Keratinocyte (primary cell): ENCODE data around the gene DCAF8L1. TPM values are rescaled to one million over a fixed set of nuclear protein-coding genes. Genes with fewer than 3 reads are reported as not detected.
"Not testable (repeated sequence)": the region's sequence is repeated elsewhere in the genome, so short reads cannot be mapped to it uniquely, and the experiment has no call there.

Experiments
- DNase-seq: peaks from one replicate; pipeline ENCODE4 v3.0.0-alpha.2; 2011; ENCODE audit warnings: low read depth, missing footprints, low spot score
- FAIRE-seq: peaks from 2 replicates; lab custom pipeline; 2011; peaks lifted over from hg19 to GRCh38; lab: Jason Lieb, UNC
- H2AFZ ChIP-seq: 2 replicates; pipeline ENCODE4 v1.6.0; 2012; ENCODE audit warnings: low read length, control low read depth, inconsistent platforms; ENCODE audit not compliant: control insufficient read depth
- H3K27ac ChIP-seq: 2 replicates; pipeline ENCODE4 v1.5.1; 2011; ENCODE audit warnings: low read length; ENCODE audit not compliant: control insufficient read depth, insufficient read depth
- H3K27me3 ChIP-seq: 3 replicates; pipeline ENCODE4 v1.6.0; 2011; ENCODE audit warnings: low read length; ENCODE audit not compliant: control insufficient read depth, insufficient read depth; ENCODE audit errors: extremely low read depth
- H3K36me3 ChIP-seq, 2 experiments: 2 replicates in 1 of 2; 3 replicates in 1 of 2; pipeline ENCODE4 v1.5.1; 2011; ENCODE audit warnings: low read length in 2 of 2, mild to moderate bottlenecking in 1 of 2; ENCODE audit not compliant: control insufficient read depth in 2 of 2, insufficient read depth in 2 of 2; ENCODE audit errors: extremely low read depth in 1 of 2
- H3K4me1 ChIP-seq: 3 replicates; pipeline ENCODE4 v1.5.1; 2011; ENCODE audit warnings: low read length; ENCODE audit not compliant: control insufficient read depth, insufficient read depth; ENCODE audit errors: extremely low read depth
- H3K4me2 ChIP-seq: 3 replicates; pipeline ENCODE4 v1.6.0; 2011; ENCODE audit warnings: low read depth, low read length; ENCODE audit not compliant: control insufficient read depth, insufficient read depth; ENCODE audit errors: extremely low read depth
- H3K4me3 ChIP-seq, 3 experiments: fragments of 200-600 bp in 1 of 3; sonication (generic) in 1 of 3; 2 replicates in 2 of 3; 3 replicates in 1 of 3; pipeline ENCODE4 v1.5.1; 2011 to 2016; ENCODE audit warnings: low read length in 3 of 3, mild to moderate bottlenecking in 3 of 3, control low read depth in 2 of 3, inconsistent platforms in 1 of 3, low read depth in 1 of 3, mixed read lengths in 1 of 3, mixed run types in 1 of 3, moderate library complexity in 1 of 3; ENCODE audit not compliant: control insufficient read depth in 2 of 3, insufficient read depth in 2 of 3; ENCODE audit errors: extremely low read depth in 1 of 3
- H3K79me2 ChIP-seq: 2 replicates; pipeline ENCODE4 v1.6.0; 2012; ENCODE audit warnings: low read length; ENCODE audit not compliant: control insufficient read depth, insufficient read depth
- H3K9ac ChIP-seq: 3 replicates; pipeline ENCODE4 v1.6.0; 2011; ENCODE audit warnings: low read length; ENCODE audit not compliant: control insufficient read depth, insufficient read depth; ENCODE audit errors: extremely low read depth
- H3K9me1 ChIP-seq: 3 replicates; pipeline ENCODE4 v1.6.0; 2011; ENCODE audit warnings: low read length; ENCODE audit not compliant: control insufficient read depth, insufficient read depth; ENCODE audit errors: extremely low read depth
- H3K9me3 ChIP-seq: 2 replicates; pipeline ENCODE4 v1.5.1; 2012; ENCODE audit warnings: low read depth, low read length; ENCODE audit not compliant: control insufficient read depth
- H4K20me1 ChIP-seq: 3 replicates; pipeline ENCODE4 v1.6.0; 2011; ENCODE audit warnings: low read length; ENCODE audit not compliant: control insufficient read depth, insufficient read depth; ENCODE audit errors: extremely low read depth
- CTCF ChIP-seq, 3 experiments: IDR thresholded peaks in 1 of 3; conservative IDR thresholded peaks in 1 of 3; optimal IDR thresholded peaks in 1 of 3; 2 replicates in 2 of 3; 3 replicates in 1 of 3; pipeline versions ENCODE3 to v1.5.1; 2011; ENCODE audit warnings: low read length in 3 of 3, mild to moderate bottlenecking in 3 of 3, moderate library complexity in 2 of 3, control low read depth in 1 of 3, inconsistent platforms in 1 of 3; ENCODE audit not compliant: insufficient read depth in 2 of 3; ENCODE audit errors: extremely low read depth in 1 of 3
- EZH2 ChIP-seq: IDR thresholded peaks from one replicate; pipeline ENCODE4 v1.6.1; 2012; ENCODE audit warnings: inconsistent platforms, mild to moderate bottlenecking, low read length, moderate library complexity
- dilution Hi-C: fragments of 300-500 bp; cut with MboI; formaldehyde crosslinking; loops from one replicate; pipeline ENCODE4 v1.7.0; 2020; ENCODE audit warnings: low sequenced_read_pairs; ENCODE audit not compliant: extremely low pct_ligation_motif_present
- polyA plus RNA-seq, 5 experiments: library from polyadenylated mRNA; depleted of rRNA in 3 of 5; stranded (reverse) in 3 of 5; stranded (forward) in 1 of 5; unstranded in 1 of 5; fragments of >200 nt; gene quantifications; 1 replicate in 1 of 5; 2 replicates in 3 of 5; 3 replicates in 1 of 5; pipeline versions ENCODE4 v1.2.1 to v1.2.3, GENCODE V29; 2011 to 2012; ENCODE audit warnings: missing spikeins in 2 of 5, low read depth in 1 of 5, low replicate concordance in 1 of 5

DCAF8L1 gene
- polyA plus RNA-seq, 1 donor (not counting 4 experiments of a cell fraction or from before 2014, with no cell fraction given), result not detected

GRCh38 chrX:27995611-27996010 is 14.4 kb upstream of the DCAF8L1 start:
- DNase-seq (no peak), FAIRE-seq (no peak)
- H3K9me1 ChIP-seq, result no peaks in the 10 kb centered on the region
- no peak overlapping the region for H3K4me3 ChIP-seq
- H3K27ac ChIP-seq, result no peak overlapping the region
- no peak for TF ChIP-seq EZH2
- no peak for TF ChIP-seq CTCF (optimal IDR thresholded peaks at IDR 0.05 in 1 of 3, IDR thresholded peaks at IDR 0.05 in 1 of 3, conservative IDR thresholded peaks at IDR 0.05 in 1 of 3; ENCODE audit: extremely low read depth in 1 of 3, insufficient read depth in 2 of 3, low read length in 3 of 3)
- no peak overlapping the region for H3K9ac ChIP-seq
- peak overlapping the region; percentile 48 for H2AFZ ChIP-seq
- H3K27me3 ChIP-seq, result no peaks in the 10 kb centered on the region
- no peaks in the 10 kb centered on the region for H3K79me2 ChIP-seq
- dilution Hi-C loops, result no loop called here
- peak overlapping the region; percentile 17 for H3K4me2 ChIP-seq
- peaks cover 6% of the 10 kb centered on the region for H3K4me1 ChIP-seq
- H3K9me3 ChIP-seq, result no peaks in the 10 kb centered on the region
- H3K36me3 ChIP-seq, result no peaks in the 10 kb centered on the region
- H4K20me1 ChIP-seq, result no peaks in the 10 kb centered on the region

- TF ChIP-seq EZH2 (no peak), CTCF (optimal IDR thresholded peaks at IDR 0.05 in 1 of 3, IDR thresholded peaks at IDR 0.05 in 1 of 3, conservative IDR thresholded peaks at IDR 0.05 in 1 of 3; ENCODE audit: extremely low read depth in 1 of 3, insufficient read depth in 2 of 3, low read length in 3 of 3) (no peak)
- H2AFZ ChIP-seq, result no peak overlapping the region
- no peak for DNase-seq
- H3K4me3 ChIP-seq, result no peak overlapping the region
- no peaks in the 10 kb centered on the region for H3K79me2 ChIP-seq
- H3K9me3 ChIP-seq, result no peaks in the 10 kb centered on the region
- H3K4me2 ChIP-seq, result no peak overlapping the region
- dilution Hi-C loops, result no loop called here
- no peaks in the 10 kb centered on the region for H3K27me3 ChIP-seq
- H3K27ac ChIP-seq, result no peak overlapping the region
- H3K36me3 ChIP-seq, result no peaks in the 10 kb centered on the region
- no peaks in the 10 kb centered on the region for H4K20me1 ChIP-seq
- no peaks in the 10 kb centered on the region for H3K9me1 ChIP-seq
- H3K4me1 ChIP-seq, result no peaks in the 10 kb centered on the region
- FAIRE-seq, result no peak
- no peak overlapping the region for H3K9ac ChIP-seq
These were observed 6.8 kb upstream of the DCAF8L1 start for GRCh38 chrX:27987862-27988646.

GRCh38 chrX:27976934-27977333 is 4.3 kb downstream of the DCAF8L1 start:
- H3K9ac ChIP-seq, H3K27me3 ChIP-seq, H4K20me1 ChIP-seq, H3K4me3 ChIP-seq, H3K9me3 ChIP-seq, FAIRE-seq, dilution Hi-C loops, H3K36me3 ChIP-seq, H3K4me2 ChIP-seq, H2AFZ ChIP-seq, DNase-seq, H3K79me2 ChIP-seq, H3K4me1 ChIP-seq, H3K27ac ChIP-seq, H3K9me1 ChIP-seq: not testable (repeated sequence)
